Stimulated activated CD8-positive, alpha-beta memory T cell treated with anti-CD3 and anti-CD28 coated beads, Interleukin-2, amount 100 ng/mL, for 1 hour (primary cell): Measurements from ENCODE around the gene TSPAN32.

Experiments used
- DNase-seq, 2 donors: peaks; one replicate each; pipeline ENCODE4 v3.0.0-alpha.2; 2020; ENCODE audit warnings: low read depth in 2 of 2

The TSPAN32 gene, protein sequence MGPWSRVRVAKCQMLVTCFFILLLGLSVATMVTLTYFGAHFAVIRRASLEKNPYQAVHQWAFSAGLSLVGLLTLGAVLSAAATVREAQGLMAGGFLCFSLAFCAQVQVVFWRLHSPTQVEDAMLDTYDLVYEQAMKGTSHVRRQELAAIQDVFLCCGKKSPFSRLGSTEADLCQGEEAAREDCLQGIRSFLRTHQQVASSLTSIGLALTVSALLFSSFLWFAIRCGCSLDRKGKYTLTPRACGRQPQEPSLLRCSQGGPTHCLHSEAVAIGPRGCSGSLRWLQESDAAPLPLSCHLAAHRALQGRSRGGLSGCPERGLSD

DNA sequence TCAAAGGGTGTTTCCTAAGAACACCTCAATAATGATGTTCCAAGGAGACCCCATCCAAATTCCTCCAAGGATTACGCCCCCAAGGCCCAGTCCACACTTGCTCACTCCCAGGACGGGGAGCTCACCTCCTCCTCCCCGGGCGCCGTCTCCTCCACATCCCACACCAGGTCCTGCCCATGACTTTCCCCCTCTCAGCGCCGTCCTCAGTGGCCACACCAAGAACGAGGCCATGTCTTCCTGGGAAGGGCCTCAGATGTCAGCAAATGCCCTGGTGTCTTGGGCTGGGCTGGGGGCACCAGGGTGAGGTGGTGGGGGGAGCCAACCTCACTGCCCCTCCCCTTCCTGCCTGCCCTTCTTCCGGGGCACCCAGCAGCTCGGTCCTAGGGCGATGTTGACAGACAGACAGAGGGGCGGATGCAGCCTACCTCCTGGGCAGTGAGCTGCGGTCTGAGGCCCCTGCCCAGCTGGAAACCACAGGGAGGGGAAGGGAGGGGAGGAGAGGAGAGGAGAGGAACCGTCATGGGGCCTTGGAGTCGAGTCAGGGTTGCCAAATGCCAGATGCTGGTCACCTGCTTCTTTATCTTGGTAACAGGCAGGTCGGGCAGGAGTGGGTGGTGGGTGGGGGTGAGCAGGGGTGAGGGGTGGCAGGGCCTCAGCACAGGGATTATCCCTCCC, at the start of gene TSPAN32, which contains the start of gene C11orf21:
Gene TSPAN32, plus strand, starts transcription at position 383 of the 675 bp plus-strand sequence. Its CDS starts 137 bp downstream, at position 520.
Gene C11orf21, minus strand, starts transcription at position 288 of the 675 bp plus-strand sequence. Its CDS starts 110 bp downstream, at position 178.
- no peak for DNase-seq

GRCh38 chr11:2252018-2252417, 49.8 kb upstream of the TSPAN32 start:
- no peak for DNase-seq

DNA sequence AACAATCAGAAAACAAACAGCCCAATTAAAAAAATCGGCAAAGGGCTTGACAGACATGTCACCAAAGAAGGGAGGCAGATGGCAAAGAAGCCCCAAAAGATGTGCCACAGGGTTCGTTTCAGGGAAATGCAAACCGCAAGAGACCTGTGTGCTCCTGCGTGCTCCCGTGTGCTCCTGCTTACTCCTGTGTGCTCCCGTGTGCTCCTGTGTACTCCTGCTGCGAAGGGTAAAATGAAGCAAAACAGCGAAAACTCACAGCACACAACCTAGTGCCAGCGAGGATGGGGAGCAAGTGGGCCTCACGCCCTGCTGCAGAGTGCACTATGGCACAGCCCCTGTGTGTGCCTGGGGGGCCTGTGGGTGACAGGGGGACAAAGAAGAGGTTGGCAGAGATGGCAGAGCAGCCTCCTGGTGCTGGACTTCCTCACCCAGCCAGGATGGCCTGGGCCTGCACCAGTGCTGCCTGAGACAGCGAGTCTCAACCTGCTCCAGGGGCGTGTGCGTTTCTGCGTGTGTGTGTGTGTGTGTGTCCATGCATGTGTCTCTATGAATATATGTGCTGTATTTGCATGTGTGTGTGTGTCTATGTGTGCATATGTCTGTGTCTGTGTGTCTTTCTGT, 45.4 kb upstream of the TSPAN32 start:
- DNase-seq: no peak

DNA sequence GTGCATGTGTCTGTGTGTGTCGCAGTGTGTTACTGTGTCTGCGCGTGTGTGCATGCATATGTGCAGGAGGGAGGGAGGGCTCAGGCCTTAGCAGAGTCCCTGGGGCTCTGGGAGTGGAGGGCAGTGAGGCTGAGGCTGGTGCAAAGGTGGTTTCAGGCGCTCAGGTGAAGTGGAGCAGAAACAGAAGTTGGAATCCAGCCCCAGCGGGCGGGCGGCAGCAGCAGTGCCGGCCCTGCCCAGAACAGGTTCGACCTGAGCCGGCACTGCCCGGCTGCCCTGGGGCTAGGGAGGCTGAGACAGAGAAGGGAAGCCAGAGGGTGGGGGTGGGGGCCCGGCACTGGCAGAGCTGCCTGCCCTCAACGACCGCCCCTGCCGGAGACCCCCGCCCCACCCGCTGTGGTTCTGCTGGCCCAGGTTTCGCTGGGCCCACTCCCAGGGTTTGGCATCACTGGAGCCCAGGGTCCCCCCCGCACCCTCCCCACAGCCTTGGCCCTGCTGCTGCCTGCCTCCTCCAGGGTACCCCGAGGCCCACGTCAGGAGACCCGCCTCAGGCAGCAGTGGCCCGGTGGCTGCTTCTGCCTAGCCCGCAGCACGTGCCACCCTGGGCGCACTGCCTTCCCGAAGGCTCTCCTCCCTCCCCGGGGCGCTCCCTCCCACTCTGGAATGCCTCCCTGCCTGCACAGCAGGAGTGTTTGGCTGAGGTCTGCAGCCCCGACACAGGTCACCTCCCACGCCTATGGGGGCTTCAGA, 44.7 kb upstream of the TSPAN32 start:
- no peak for DNase-seq

GRCh38 chr11:2258501-2259465, 43.0 kb upstream of the TSPAN32 start:
- DNase-seq: no peak

- DNase-seq: no peak
These were observed 42.4 kb upstream of the TSPAN32 start for GRCh38 chr11:2259466-2259830.

DNA sequence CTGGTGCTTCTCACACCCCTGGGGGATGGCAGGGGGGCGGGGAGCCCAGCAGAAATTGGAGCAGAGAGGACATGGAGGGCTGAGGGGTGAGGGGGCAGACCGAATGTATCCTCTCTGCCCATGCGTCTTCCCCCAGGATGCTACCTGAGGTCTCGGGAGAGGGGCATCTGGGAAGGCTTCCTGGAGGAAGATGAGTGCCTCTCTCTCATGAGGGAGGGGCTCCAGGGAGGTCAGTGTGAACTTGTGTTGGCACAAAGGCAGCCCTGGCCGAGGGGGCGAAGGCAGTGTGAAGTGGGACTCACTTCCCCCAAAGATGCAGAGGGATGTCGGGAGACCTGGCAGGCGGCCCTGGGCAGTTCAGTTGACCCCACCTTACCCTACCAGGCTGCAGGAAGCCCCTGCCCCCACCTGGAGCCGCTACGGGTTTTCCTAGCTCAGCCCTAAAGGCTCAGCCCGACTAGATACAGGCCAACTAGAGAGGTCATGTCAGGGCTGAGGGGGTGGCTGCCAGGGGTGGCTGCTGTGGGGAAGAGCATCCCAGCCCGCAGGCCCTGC, 41.8 kb upstream of the TSPAN32 start:
- no peak for DNase-seq

DNA sequence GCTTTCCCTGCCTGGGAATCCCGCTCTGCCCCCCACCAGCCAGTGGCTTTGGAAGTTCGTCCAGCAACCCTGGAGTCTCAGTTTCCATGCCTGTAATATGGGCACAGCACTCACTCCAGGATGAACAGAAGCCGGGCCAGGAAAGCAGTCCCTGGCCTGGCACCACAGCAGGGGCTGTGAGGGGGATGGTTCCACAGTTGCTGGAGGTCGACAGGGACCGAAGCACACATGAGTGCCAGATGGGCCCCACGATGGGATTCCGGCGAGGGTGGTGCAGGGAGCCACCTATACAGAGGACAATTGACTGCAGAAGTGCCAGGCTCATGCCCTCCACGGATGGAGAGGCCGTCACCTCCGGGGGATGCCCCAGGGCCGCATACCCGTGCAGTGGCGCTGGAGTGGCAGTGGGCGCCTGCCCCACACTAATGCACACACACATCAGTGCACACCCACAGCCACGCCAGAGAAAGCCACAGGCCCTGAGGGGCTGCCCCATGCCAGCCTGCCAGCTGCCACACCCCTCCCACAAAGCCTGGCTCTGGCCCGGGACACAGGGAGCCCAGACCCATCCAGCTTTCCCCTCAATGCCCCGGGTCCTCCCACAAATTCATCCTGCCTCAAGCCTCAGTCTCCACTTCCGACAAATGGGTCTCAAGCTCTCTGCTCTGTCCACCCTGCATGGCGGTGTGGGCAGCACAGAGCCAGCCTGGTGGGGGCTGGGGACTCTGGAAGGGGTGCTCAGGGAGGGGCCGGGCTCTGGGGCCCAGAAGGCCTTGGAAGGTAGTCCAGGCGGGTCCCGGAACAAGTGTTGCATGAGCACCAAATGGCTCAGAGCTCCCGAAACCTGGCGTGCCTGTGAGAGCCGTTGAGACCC, 41.1 kb upstream of the TSPAN32 start:
- no peak for DNase-seq

- no peak for DNase-seq
These were observed 40.2 kb upstream of the TSPAN32 start for GRCh38 chr11:2261436-2262230.

DNA sequence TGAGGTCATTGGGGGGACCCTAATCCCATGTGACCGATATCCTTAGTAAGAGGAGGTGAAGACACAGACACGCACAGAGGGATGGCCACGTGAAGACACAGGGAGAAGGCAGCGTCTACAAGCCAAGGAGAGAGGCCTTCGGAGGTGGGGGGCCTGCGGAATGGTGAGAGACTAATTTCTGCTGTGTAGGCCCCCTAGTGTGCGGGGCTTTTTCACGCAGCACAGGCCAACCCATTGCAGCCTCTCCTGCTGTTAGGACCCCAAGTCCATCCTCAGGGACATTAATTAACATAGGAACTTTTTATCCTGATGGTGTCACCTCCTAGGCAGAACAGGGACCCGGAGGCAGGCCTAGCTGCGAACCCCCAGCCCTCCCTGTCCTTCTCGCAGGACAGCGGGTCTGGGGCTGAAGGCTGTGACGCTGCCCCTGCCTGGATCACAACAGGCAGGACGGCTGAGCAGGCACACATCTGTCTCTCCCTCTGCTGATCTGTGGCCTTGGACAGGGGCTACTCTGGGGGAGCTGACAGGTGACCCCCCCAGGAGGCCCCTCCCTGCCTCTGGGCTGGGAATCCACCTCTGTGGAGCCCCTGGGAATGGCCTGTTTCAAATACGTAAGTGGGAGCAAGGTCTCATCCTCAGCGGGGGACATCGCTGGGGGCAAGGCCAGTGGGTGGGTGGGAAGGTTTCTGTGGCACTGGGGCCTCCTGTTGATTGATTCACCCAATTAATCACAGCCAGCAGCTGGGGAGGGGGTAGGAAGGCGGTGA, 39.3 kb upstream of the TSPAN32 start:
- no peak for DNase-seq

DNA sequence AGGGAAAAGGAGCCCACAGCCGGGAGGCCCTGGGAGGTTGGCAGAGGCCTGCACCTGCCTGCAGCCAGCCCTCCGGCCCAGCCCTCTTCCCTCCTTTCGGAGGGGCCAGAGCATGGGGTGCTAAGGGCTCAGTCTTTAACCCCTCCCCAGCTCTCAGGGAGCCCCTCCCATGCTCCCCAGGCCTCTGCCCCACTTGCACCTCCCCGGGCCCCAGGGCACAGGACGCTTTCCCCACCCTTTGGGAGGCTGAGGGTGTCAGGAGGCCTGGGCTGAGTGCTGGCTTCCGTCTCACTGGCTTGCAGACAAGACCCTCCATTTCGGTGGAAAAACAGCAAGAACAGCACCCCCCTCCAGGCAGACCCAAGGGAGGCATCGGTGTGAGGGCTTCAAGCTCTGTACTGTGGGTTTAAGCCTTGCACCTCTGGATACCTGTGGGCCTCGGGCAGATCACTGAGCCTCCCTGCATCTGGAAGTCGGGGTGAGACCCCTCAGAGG, 38.7 kb upstream of the TSPAN32 start:
- no peak for DNase-seq

DNA sequence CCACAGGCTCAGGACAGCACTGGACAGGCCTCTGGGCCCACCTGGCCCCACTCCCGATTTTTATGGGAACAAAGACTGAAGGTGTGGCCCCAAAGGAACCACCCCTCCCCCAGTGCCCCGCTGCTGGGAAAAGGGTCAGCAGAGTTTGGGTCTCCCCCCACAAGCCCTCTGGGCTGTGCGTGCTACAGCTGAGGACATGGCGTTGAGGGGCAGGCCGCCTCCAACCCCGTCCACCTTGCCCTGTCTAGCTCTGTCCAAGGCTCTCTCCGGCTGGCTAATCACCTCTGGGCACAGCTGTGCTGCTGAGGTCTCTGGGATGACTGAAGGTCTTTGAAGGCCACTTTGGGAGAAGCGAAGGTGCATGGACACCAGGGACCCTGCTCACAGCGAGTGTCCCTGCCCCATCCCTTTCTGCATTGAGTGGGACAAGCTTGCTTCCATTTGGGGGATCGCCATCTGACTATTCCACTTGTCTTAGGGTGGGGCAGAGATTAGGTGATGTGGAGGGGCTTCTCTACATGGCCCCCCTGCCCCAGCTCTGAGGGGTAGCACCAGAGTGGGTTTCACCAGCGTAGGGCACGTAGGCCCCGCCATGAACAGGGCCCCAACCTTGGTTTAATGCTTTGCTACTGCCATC, 38.0 kb upstream of the TSPAN32 start:
- DNase-seq: no peak

- no peak for DNase-seq
These were observed 37.3 kb upstream of the TSPAN32 start for GRCh38 chr11:2264366-2265053.

GRCh38 chr11:2265396-2265795, 36.4 kb upstream of the TSPAN32 start:
- DNase-seq: no peak

GRCh38 chr11:2265854-2266585, 35.8 kb upstream of the TSPAN32 start:
- no peak for DNase-seq
